Measurements from ENCODE around the gene LRRC58. TPM values are rescaled to one million over a fixed set of nuclear protein-coding genes. Genes with fewer than 3 reads are reported as not detected.

Gene LRRC58
- total and polyA plus RNA-seq, 2 of the 8 experiments (the other 6 are each of a cell fraction or from before 2014, with no cell fraction given): 4.3 to 15.4 TPM

GRCh38 chr3:120285508-120285841 is 63.7 kb downstream of the LRRC58 start:
- 43% methylated on average over 14 of the region's 15 CpGs; no CpG with 5 or more reads in 1 of the 2 experiments for WGBS, 2 experiments (ENCODE audit: extremely low coverage in 1 of 2, insufficient coverage in 1 of 2, insufficient read length in 1 of 2, insufficient replicate concordance in 2 of 2, low coverage in 1 of 2, low lambda C conversion rate in 2 of 2, missing lambda C conversion rate in 1 of 2)
- no peak overlapping the region for H2BK12ac ChIP-seq (ENCODE audit: low read depth, low read length)
- H2AFZ ChIP-seq (ENCODE audit: low read length): no peak overlapping the region
- no peaks in the 10 kb centered on the region for H3K79me1 ChIP-seq (ENCODE audit: low read depth, low read length)
- no peak overlapping the region for H3K56ac ChIP-seq (replicated peaks; ENCODE audit: insufficient read length, low read depth, low read length)
- no peaks in the 10 kb centered on the region for H4K20me1 ChIP-seq (replicated peaks in 1 of 2; ENCODE audit: control insufficient read depth in 1 of 2, insufficient read depth in 2 of 2, low read length in 2 of 2)
- H3K9me3 ChIP-seq (ENCODE audit: insufficient read depth in 2 of 2, low read depth in 1 of 2, low read length in 1 of 2): no peaks in the 10 kb centered on the region; a peak in 1 of 4 replicates
- no peak overlapping the region for H2BK120ac ChIP-seq (replicated peaks; ENCODE audit: low read depth, low read length)
- H3K4ac ChIP-seq (replicated peaks; ENCODE audit: insufficient read length, low read depth, low read length): no peak overlapping the region
- peak overlapping the region; percentile 27 to 69 (median 48); a peak in 5 of 8 replicates for H3K4me3 ChIP-seq (ENCODE audit: extremely low read depth in 1 of 4, insufficient read depth in 2 of 4, low read depth in 3 of 4, low read length in 4 of 4)
- no peak overlapping the region for H4K91ac ChIP-seq (replicated peaks; ENCODE audit: insufficient read length, low read length)
- H2AK5ac ChIP-seq (ENCODE audit: low read depth, low read length): no peak overlapping the region
- POLR2A ChIA-PET (ENCODE audit: partially characterized antibody): interaction anchor here (1.3 kb wide), 1 partner anchor 63 kb away, joined by 3 read pairs; the partner anchor contains the start of gene LRRC58
- H3K27me3 ChIP-seq (replicated peaks in 1 of 4; ENCODE audit: control insufficient read depth in 3 of 4, extremely low read depth in 1 of 4, insufficient read depth in 3 of 4, low read length in 3 of 4): peaks cover 0 to 28% (median 19%) of the 10 kb centered on the region in 4 experiments; a peak in 6 of 7 replicates
- H3K4me2 ChIP-seq (ENCODE audit: insufficient read depth in 1 of 2, low read depth in 2 of 2, low read length in 2 of 2): peak overlapping the region; percentile 71 to 83
- H2BK20ac ChIP-seq (ENCODE audit: low read length): no peak overlapping the region
- no peaks in the 10 kb centered on the region for H3K79me2 ChIP-seq (ENCODE audit: control insufficient read depth in 1 of 2, insufficient read depth in 2 of 2, low read length in 2 of 2)
- no peak overlapping the region for H2BK5ac ChIP-seq (ENCODE audit: low read depth, low read length)
- DNase-seq (ENCODE audit: low read depth in 1 of 2, low spot score in 2 of 2): no peak
- no peak overlapping the region for H3K23ac ChIP-seq (ENCODE audit: insufficient read length)
- H3K9ac ChIP-seq (replicated peaks in 1 of 4; ENCODE audit: extremely low read depth in 1 of 4, low read depth in 3 of 4, low read length in 3 of 4): no peak overlapping the region
- no peak for FAIRE-seq
- H3K23me2 ChIP-seq (ENCODE audit: low read depth, low read length): peaks cover 3% of the 10 kb centered on the region; the same call in 1 of the 2 replicates
- no peak overlapping the region for H4K5ac ChIP-seq (ENCODE audit: insufficient read length, low read depth, low read length)
- no peak overlapping the region for H3K27ac ChIP-seq (ENCODE audit: low read depth, low read length)
- H3K18ac ChIP-seq (ENCODE audit: extremely low read depth, low read length): peak overlapping the region; percentile 60; the same call in 1 of the 2 replicates
- H4K8ac ChIP-seq (ENCODE audit: extremely low read depth, insufficient read depth, low read length): peak overlapping the region; percentile 70
- no peak overlapping the region for H2BK15ac ChIP-seq (ENCODE audit: low read length)
- H3K14ac ChIP-seq (ENCODE audit: insufficient read length): no peak overlapping the region
- TF ChIP-seq, protein P1, sequence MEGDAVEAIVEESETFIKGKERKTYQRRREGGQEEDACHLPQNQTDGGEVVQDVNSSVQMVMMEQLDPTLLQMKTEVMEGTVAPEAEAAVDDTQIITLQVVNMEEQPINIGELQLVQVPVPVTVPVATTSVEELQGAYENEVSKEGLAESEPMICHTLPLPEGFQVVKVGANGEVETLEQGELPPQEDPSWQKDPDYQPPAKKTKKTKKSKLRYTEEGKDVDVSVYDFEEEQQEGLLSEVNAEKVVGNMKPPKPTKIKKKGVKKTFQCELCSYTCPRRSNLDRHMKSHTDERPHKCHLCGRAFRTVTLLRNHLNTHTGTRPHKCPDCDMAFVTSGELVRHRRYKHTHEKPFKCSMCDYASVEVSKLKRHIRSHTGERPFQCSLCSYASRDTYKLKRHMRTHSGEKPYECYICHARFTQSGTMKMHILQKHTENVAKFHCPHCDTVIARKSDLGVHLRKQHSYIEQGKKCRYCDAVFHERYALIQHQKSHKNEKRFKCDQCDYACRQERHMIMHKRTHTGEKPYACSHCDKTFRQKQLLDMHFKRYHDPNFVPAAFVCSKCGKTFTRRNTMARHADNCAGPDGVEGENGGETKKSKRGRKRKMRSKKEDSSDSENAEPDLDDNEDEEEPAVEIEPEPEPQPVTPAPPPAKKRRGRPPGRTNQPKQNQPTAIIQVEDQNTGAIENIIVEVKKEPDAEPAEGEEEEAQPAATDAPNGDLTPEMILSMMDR (IDR thresholded peaks at IDR 0.05; ENCODE audit: control extremely low read depth in 1 of 3, insufficient read depth in 1 of 3, low read depth in 1 of 3, low read length in 3 of 3): no peak
- TF ChIP-seq HDAC2 (IDR thresholded peaks at IDR 0.05; ENCODE audit: borderline replicate concordance in 1 of 2, low read depth in 2 of 2, low read length in 2 of 2) (no peak), SP1 (IDR thresholded peaks at IDR 0.05; ENCODE audit: low read depth, low read length) (no peak), TAF7 (optimal IDR thresholded peaks at IDR 0.05; ENCODE audit: borderline replicate concordance, low read depth, low read length) (no peak)
- H3K4me1 ChIP-seq (replicated peaks in 1 of 4; ENCODE audit: control insufficient read depth in 3 of 4, insufficient read depth in 4 of 4, low read length in 3 of 4): peaks cover 0 to 5% (median 3%) of the 10 kb centered on the region in 4 experiments; a peak in 4 of 7 replicates
- CTCF ChIA-PET (ENCODE audit: partially characterized antibody): no interaction called here
- no peaks in the 10 kb centered on the region for H3K36me3 ChIP-seq (ENCODE audit: control insufficient read depth in 2 of 4, insufficient read depth in 4 of 4, low read length in 3 of 4)

All from H1 (cell line).